DOHH2 (cell line): Measurements from ENCODE around the gene PARVB.

Experiments used
- EZH2phosphoT487 ChIP-seq: fragments of 200-600 bp; sonication (generic); IDR thresholded peaks from 2 replicates; pipeline ENCODE4 v1.6.1; 2017; ENCODE audit warnings: borderline replicate concordance, mild to moderate bottlenecking, antibody characterized with exemption, low read length, moderate library complexity, mixed read lengths
- TF ChIP-seq, protein P1 (sequence below): fragments of 200-600 bp; sonication (generic); IDR thresholded peaks from one replicate; pipeline ENCODE4 v1.5.1; 2014; ENCODE audit warnings: antibody characterized with exemption, mild to moderate bottlenecking, low read depth, low read length; ENCODE audit not compliant: poor library complexity, severe bottlenecking

DNA sequence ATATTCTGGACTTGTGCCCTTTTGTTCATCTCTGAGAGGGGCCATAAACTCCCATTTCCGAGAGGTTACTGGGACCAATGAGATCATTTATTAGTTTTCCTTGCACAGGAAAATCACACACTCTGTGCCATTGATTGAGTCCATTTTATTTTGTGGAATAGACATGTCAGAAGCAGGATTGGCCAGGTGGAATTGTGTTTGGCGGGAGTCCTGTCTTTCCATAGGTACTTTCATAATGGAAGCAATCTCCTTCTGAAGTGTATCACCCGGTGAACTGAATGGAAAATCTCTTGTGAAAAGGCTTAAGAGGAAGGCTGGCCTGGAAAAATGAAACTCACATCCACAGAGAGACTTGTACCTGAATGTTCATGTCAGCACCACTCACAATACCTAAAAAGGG is 93.6 kb downstream of the PARVB start:
- TF ChIP-seq, protein P1, sequence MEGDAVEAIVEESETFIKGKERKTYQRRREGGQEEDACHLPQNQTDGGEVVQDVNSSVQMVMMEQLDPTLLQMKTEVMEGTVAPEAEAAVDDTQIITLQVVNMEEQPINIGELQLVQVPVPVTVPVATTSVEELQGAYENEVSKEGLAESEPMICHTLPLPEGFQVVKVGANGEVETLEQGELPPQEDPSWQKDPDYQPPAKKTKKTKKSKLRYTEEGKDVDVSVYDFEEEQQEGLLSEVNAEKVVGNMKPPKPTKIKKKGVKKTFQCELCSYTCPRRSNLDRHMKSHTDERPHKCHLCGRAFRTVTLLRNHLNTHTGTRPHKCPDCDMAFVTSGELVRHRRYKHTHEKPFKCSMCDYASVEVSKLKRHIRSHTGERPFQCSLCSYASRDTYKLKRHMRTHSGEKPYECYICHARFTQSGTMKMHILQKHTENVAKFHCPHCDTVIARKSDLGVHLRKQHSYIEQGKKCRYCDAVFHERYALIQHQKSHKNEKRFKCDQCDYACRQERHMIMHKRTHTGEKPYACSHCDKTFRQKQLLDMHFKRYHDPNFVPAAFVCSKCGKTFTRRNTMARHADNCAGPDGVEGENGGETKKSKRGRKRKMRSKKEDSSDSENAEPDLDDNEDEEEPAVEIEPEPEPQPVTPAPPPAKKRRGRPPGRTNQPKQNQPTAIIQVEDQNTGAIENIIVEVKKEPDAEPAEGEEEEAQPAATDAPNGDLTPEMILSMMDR, result no peak
- TF ChIP-seq EZH2phosphoT487, result no peak
